Urinary bladder (tissue), 4 donors: ENCODE measurements around the gene WFIKKN1. TPM values are rescaled to one million over a fixed set of nuclear protein-coding genes. Genes with fewer than 3 reads are reported as not detected.

Source experiments
- DNase-seq: peaks from one replicate; pipeline ENCODE4 v3.0.0-alpha.2; 2015; ENCODE audit errors: extremely low spot score
- H3K27ac ChIP-seq: one replicate; pipeline ENCODE4 v1.5.1; 2013; ENCODE audit warnings: low read depth, mild to moderate bottlenecking, moderate library complexity
- H3K36me3 ChIP-seq: one replicate; pipeline ENCODE4 v1.6.1; 2013; ENCODE audit warnings: mild to moderate bottlenecking, moderate library complexity; ENCODE audit not compliant: insufficient read depth
- H3K4me1 ChIP-seq: one replicate; pipeline ENCODE4 v1.6.1; 2013; ENCODE audit warnings: mild to moderate bottlenecking, moderate library complexity; ENCODE audit not compliant: insufficient read depth
- H3K4me3 ChIP-seq: one replicate; pipeline ENCODE4 v1.5.1; 2013; ENCODE audit warnings: low read depth, low read length
- WGBS: extraction: QIAGEN DNeasy Blood & Tissue Kit; methylation state at CpG from one replicate; pipeline ENCODE4 v1.1.7; 2013; 5-methylcytosine and 5-hydroxymethylcytosine counted together
- polyA plus RNA-seq: library from polyadenylated mRNA; stranded (reverse); fragments of 200-250 nt; gene quantifications from one replicate; pipeline ENCODE4 v1.2.3, GENCODE V29; 2013
- total RNA-seq: library from RNA; depleted of rRNA; stranded (reverse); fragments of >200 nt; gene quantifications from one replicate; pipeline ENCODE4 v1.2.3, GENCODE V29; 2014
- donor health status: healthy with polysubstance abuse.
- donor health status: healthy.

Gene WFIKKN1
- total and polyA plus RNA-seq, 2 donors = 0.30 to 0.37 TPM

DNA sequence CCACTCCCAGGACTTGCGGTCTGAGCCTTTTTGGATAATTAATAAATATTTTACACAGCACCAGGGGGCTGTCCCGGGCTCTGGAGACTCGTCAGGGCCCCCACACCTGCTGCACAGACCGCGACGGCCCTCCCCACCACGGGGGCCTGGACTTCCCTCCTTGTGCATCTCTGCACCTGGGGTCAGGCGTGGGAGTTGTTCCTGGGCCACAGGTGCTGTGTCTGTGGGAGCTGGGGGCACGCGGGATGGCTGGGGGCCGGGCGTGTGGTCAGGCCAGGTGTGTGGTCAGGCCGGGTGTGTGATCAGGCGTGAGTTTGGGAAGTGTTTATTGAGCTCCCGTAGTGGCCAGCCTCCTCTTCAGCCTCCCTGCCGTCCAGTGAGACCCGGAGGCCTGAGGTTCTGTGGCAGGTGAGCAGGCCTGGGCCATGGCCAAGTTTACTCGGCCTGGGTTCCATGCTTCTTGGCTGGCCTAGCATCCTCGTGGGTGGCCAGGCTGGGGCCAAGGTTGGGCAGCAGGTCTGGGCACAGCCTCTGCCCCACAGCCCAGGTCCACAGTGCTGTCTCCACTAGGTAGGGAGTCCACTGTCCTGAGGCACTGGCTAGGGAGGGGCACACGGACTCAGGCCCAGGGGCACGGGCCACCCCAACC is 47.5 kb downstream of the WFIKKN1 start:
- WGBS = 83% methylated on average over 21 of the region's 21 CpGs
- DNase-seq = no peak
- Histone ChIP-seq H3K4me3 (no peak overlapping the region), H3K27ac (no peak overlapping the region), H3K4me1 (peaks cover under 1% of the 10 kb centered on the region), H3K36me3 (peaks cover 2% of the 10 kb centered on the region)

DNA sequence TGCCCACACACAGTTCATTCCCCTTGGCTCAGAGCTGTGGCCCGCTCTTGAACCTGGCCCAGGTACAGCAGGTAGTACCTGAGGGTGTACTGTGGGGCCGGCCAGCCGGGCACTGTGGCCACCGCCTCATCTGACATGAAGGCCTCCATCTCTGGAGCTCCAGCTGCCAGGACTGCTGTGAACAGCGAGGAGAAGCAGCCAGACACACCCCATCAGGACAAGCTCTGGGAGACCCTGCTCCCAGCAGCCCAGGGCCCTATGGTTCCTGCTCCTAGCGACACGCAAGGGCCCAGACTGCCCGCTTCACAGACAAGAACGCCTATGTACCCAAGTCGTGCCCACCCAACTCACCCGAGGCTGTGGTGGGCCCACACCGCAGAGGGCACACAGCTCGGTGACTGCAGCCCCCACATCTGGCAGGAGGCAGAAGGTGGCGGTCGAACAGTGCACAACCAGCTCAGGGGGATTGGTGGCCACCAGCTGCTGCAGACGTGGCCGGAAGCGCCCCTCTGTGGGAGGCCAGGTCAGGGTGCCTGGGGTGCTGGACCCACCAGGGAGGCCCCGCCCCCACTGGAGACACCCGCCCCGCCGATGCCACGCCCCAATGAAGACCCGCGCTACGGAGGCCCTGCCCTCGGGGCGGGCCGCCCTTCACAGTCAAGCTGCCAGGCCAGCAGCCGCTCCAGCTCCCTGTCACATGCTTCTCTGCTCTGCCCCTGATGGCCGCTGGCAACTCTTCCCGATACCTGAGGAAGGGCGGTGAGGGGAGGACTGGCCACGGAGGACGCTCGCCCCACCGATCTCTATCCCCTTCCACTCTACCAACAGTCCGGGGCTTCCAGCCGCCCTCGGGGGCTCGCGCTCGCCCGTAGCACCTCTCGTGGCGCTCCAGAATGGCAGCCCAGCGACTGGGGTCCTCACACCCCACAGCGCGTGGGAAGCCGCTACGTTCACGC is 48.4 kb downstream of the WFIKKN1 start:
- Histone ChIP-seq H3K4me1 (peaks cover 2% of the 10 kb centered on the region), H3K4me3 (peak overlapping the region; percentile 28), H3K36me3 (peaks cover 2% of the 10 kb centered on the region), H3K27ac (no peak overlapping the region)
- DNase-seq = no peak
- WGBS = 22% methylated on average over 52 of the region's 52 CpGs

DNA sequence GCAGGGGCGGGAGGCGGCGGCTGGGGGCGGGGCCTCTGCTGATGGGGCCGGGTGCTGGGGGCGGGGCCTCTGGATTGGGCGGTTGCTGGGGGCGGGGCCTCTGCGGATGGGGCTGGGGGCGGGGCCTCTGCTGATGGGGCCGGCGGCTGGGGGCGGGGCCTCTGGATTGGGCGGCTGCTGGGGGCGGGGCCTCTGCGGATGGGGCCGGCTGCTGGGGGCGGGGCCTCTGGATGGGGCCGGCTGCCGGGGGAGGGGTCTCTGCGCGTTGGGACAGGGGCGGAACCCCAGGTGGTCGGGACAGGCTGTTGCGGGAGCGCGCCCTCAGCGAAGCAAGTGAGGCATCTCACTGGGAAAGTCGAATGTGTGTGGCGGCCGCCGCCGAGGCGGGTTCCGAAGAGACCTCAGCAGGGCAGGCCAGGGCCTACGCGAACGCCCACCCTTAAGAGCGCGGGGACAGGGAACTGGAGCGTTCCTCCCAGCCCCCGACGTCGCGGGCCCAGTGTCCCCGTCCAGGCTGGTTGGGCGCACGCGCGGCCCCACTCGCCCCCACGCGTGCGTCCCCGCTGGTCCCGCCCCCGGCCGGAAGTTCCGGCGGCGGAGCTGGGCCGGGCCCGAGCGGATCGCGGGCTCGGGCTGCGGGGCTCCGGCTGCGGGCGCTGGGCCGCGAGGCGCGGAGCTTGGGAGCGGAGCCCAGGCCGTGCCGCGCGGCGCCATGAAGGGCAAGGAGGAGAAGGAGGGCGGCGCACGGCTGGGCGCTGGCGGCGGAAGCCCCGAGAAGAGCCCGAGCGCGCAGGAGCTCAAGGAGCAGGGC is 49.2 kb downstream of the WFIKKN1 start, which contains the start of gene STUB1:
STUB1 (plus strand) TSS at position 597 of the 811 bp plus-strand sequence; CDS start at position 713, 116 bp downstream.
- peak; percentile 55 for DNase-seq
- Histone ChIP-seq H3K27ac (peak within 1 kb of the TSS; percentile 91), H3K4me1 (peaks cover 2% of the 10 kb centered on the region), H3K4me3 (peak within 1 kb of the TSS; percentile 82), H3K36me3 (peaks cover 2% of the 10 kb centered on the region)
- WGBS = 2% methylated on average over 90 of the region's 91 CpGs

DNA sequence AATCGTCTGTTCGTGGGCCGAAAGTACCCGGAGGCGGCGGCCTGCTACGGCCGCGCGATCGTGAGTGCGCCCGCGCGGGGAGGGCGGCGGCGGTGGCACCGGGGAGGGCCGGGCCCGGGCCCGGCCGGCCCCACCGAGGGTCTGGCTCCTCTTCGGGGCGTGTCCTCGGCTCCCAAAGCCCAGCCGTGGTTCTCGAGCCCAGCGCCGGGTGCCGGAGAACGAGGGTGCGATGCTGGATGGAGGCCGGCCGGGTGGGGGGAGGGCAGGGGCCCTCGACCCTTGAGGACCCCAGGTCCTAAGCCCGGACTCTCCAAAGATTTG is 49.8 kb downstream of the WFIKKN1 start:
- Histone ChIP-seq H3K4me3 (peak overlapping the region; percentile 82), H3K4me1 (peaks cover 2% of the 10 kb centered on the region), H3K27ac (peak overlapping the region; percentile 53), H3K36me3 (peaks cover 2% of the 10 kb centered on the region)
- WGBS = under 1% methylated on average over 38 of the region's 38 CpGs
- DNase-seq = no peak

DNA sequence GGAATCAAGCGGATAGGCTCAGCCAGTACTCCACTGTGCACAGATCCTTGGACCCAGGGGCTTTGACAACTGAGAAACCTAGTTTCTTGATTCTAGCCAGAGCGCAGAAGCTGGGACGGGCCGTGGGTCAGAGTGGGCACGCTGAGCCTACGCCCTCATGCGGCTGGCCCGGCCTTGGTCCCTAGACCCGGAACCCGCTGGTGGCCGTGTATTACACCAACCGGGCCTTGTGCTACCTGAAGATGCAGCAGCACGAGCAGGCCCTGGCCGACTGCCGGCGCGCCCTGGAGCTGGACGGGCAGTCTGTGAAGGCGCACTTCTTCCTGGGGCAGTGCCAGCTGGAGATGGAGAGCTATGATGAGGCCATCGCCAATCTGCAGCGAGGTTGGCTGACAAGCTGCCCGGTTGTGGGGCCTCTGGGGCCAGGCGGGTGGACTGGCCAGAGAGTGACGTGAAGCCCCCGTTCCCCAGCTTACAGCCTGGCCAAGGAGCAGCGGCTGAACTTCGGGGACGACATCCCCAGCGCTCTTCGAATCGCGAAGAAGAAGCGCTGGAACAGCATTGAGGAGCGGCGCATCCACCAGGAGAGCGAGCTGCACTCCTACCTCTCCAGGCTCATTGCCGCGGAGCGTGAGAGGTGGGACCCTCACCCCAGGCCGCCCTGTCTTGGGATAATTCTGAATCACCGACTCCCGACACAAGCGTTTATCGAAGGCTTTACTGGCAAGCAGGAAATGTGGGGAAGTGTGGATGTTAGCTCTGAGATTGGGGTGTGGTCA is 50.4 kb downstream of the WFIKKN1 start:
- no peak for DNase-seq
- peak overlapping the region; percentile 82 for H3K4me3 ChIP-seq
- no peak overlapping the region for H3K27ac ChIP-seq
- peaks cover 2% of the 10 kb centered on the region for H3K4me1 ChIP-seq
- peaks cover 2% of the 10 kb centered on the region for H3K36me3 ChIP-seq
- WGBS = 44% methylated on average over 44 of the region's 44 CpGs

DNA sequence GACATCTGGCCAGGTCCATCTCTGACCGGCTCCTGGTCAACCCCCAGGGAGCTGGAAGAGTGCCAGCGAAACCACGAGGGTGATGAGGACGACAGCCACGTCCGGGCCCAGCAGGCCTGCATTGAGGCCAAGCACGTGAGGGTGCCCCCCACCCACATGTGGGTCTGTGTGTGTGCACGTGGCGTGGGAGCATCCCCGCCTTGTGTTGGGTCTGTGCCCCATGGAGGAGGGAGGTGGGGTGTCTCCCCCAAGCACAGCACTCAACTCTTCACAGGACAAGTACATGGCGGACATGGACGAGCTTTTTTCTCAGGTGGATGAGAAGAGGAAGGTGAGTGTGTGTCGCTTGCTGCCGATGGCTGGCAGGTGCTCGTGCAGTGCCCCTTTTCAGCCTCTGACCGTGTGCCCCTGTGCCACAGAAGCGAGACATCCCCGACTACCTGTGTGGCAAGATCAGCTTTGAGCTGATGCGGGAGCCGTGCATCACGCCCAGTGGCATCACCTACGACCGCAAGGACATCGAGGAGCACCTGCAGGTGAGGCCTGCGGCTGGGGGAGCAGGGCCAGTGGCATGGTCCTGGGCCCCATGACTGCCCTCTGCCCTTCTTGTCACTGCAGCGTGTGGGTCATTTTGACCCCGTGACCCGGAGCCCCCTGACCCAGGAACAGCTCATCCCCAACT is 51.1 kb downstream of the WFIKKN1 start:
- Histone ChIP-seq H3K36me3 (peaks cover 3% of the 10 kb centered on the region), H3K27ac (no peak overlapping the region), H3K4me1 (peaks cover 2% of the 10 kb centered on the region), H3K4me3 (no peak overlapping the region)
- WGBS = 79% methylated on average over 28 of the region's 28 CpGs
- no peak for DNase-seq

DNA sequence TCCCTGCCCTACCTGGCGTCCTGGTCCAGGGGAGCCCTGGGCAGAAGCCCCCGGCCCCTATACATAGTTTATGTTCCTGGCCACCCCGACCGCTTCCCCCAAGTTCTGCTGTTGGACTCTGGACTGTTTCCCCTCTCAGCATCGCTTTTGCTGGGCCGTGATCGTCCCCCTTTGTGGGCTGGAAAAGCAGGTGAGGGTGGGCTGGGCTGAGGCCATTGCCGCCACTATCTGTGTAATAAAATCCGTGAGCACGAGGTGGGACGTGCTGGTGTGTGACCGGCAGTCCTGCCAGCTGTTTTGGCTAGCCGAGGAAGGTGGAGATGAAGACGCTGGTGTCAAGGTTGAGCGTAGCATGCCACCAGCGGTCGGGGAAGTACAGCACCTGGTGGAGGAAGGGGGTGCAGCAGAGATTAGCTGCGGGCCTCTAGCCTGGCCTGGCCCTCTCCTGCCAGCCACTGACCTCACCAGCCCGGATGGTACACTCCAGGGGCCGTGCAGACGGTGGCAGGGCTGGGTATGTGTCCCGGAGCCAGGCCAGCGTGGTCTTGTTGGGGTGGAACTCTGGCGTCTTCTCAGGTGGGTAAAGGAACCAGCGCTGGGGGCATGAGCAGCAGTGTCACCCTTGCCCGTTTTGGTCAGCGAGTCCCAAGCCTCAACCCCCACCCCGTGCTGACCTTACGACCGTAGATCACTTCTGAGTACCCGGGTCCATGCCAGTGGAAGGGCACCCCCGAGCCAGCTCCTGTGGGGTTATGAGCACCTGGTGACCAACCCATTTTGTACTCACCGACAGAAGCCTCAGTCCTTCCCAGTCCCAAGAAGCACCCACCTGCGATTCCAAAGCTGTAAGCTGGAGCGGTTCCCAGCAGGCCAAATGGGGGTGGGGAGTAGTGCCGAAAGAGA is 52.0 kb downstream of the WFIKKN1 start:
- Histone ChIP-seq H3K27ac (no peak overlapping the region), H3K4me3 (no peak overlapping the region), H3K36me3 (peaks cover 4% of the 10 kb centered on the region), H3K4me1 (peaks cover 2% of the 10 kb centered on the region)
- no peak for DNase-seq
- 83% methylated on average over 36 of the region's 36 CpGs for WGBS

DNA sequence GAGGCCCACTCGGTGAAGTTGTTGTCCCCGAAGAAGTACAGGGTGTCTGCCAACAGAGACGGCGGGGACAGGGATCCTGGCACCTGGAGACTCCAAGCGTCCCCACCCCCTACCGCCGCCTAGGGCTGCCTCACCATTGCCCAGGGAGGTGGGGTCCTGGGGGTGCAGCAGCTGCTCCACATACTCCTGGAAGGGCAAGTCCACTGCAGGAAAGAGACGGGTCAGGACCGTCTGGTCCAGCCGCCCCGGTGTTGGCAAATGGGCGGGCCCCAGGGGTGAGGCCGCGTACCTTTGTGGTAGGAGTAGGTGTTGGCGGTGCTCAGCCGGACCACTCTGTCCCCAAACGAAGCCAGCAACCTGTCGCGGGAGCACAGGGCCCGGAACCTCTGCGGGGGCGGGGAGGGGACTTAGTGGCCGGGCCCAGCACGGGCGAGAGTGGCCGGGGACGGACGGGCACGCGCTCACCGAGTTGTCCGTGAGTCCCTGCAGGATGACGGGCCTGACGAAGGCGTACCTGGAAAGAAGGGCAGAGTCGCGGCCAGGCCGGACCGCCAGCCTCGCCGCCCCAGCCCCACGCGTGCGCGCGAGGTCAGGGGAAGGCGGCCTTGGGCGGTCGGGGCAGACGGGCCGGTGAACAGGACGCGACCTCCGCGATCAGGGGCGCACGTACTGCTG is 52.7 kb downstream of the WFIKKN1 start:
- 13% methylated on average over 57 of the region's 57 CpGs for WGBS
- DNase-seq = no peak
- Histone ChIP-seq H3K4me3 (peak overlapping the region; percentile 71), H3K27ac (no peak overlapping the region), H3K36me3 (peaks cover 4% of the 10 kb centered on the region), H3K4me1 (peaks cover 2% of the 10 kb centered on the region)

Other genes starting within 250 kb of the WFIKKN1 start
- gene PGAP6, start 249.0 kb upstream of the WFIKKN1 start, total RNA-seq = 15.9 TPM
- 53.8 TPM for gene PGAP6, start 249.0 kb upstream of the WFIKKN1 start, polyA plus RNA-seq
- 29.0 TPM for gene NME4, start 233.8 kb upstream of the WFIKKN1 start, total RNA-seq
- 246 TPM for gene NME4, start 233.8 kb upstream of the WFIKKN1 start, polyA plus RNA-seq
- 5.3 TPM for gene DECR2, start 229.1 kb upstream of the WFIKKN1 start, total RNA-seq
- 20.6 TPM for gene DECR2, start 229.1 kb upstream of the WFIKKN1 start, polyA plus RNA-seq
- 16.8 TPM for gene RAB11FIP3, start 205.3 kb upstream of the WFIKKN1 start, total RNA-seq
- 57.0 TPM for gene RAB11FIP3, start 205.3 kb upstream of the WFIKKN1 start, polyA plus RNA-seq
- gene CAPN15, start 103.3 kb upstream of the WFIKKN1 start, total RNA-seq = 12.7 TPM
- gene CAPN15, start 103.3 kb upstream of the WFIKKN1 start, polyA plus RNA-seq = 30.3 TPM
- gene PRR35, start 70.6 kb upstream of the WFIKKN1 start, total RNA-seq = not detected
- gene PRR35, start 70.6 kb upstream of the WFIKKN1 start, polyA plus RNA-seq = not detected
- 1.0 TPM for gene NHLRC4, start 64.0 kb upstream of the WFIKKN1 start, total RNA-seq
- gene NHLRC4, start 64.0 kb upstream of the WFIKKN1 start, polyA plus RNA-seq = 1.8 TPM
- 11.8 TPM for gene PIGQ, start 61.0 kb upstream of the WFIKKN1 start, total RNA-seq
- 39.0 TPM for gene PIGQ, start 61.0 kb upstream of the WFIKKN1 start, polyA plus RNA-seq
- 6.9 TPM for gene RAB40C, start 40.9 kb upstream of the WFIKKN1 start, total RNA-seq
- 30.9 TPM for gene RAB40C, start 40.9 kb upstream of the WFIKKN1 start, polyA plus RNA-seq
- gene METTL26, start 5.3 kb downstream of the WFIKKN1 start, total RNA-seq = 26.7 TPM
- gene METTL26, start 5.3 kb downstream of the WFIKKN1 start, polyA plus RNA-seq = 135 TPM
- 5.1 TPM for gene MCRIP2, start 10.8 kb downstream of the WFIKKN1 start, total RNA-seq
- 42.6 TPM for gene MCRIP2, start 10.8 kb downstream of the WFIKKN1 start, polyA plus RNA-seq
- 15.8 TPM for gene WDR90, start 18.4 kb downstream of the WFIKKN1 start, total RNA-seq
- 21.9 TPM for gene WDR90, start 18.4 kb downstream of the WFIKKN1 start, polyA plus RNA-seq
- 26.0 TPM for gene RHOT2, start 37.1 kb downstream of the WFIKKN1 start, total RNA-seq
- 103 TPM for gene RHOT2, start 37.1 kb downstream of the WFIKKN1 start, polyA plus RNA-seq
- gene RHBDL1, start 44.7 kb downstream of the WFIKKN1 start, total RNA-seq = 0.95 TPM
- gene RHBDL1, start 44.7 kb downstream of the WFIKKN1 start, polyA plus RNA-seq = 1.3 TPM
- gene STUB1, start 49.4 kb downstream of the WFIKKN1 start, total RNA-seq = 29.4 TPM
- gene STUB1, start 49.4 kb downstream of the WFIKKN1 start, polyA plus RNA-seq = 132 TPM
- gene JMJD8, start 53.3 kb downstream of the WFIKKN1 start, total RNA-seq = 28.3 TPM
- gene JMJD8, start 53.3 kb downstream of the WFIKKN1 start, polyA plus RNA-seq = 91.4 TPM
- gene WDR24, start 59.4 kb downstream of the WFIKKN1 start, total RNA-seq = 2.7 TPM
- 12.9 TPM for gene WDR24, start 59.4 kb downstream of the WFIKKN1 start, polyA plus RNA-seq
- 0.26 TPM for gene FBXL16, start 74.8 kb downstream of the WFIKKN1 start, total RNA-seq
- gene FBXL16, start 74.8 kb downstream of the WFIKKN1 start, polyA plus RNA-seq = 0.68 TPM
- 14.5 TPM for gene METRN, start 84.1 kb downstream of the WFIKKN1 start, total RNA-seq
- 42.9 TPM for gene METRN, start 84.1 kb downstream of the WFIKKN1 start, polyA plus RNA-seq
- 7.9 TPM for gene ANTKMT, start 90.2 kb downstream of the WFIKKN1 start, total RNA-seq
- gene ANTKMT, start 90.2 kb downstream of the WFIKKN1 start, polyA plus RNA-seq = 29.3 TPM
- 0.74 TPM for gene CCDC78, start 95.5 kb downstream of the WFIKKN1 start, total RNA-seq
- gene CCDC78, start 95.5 kb downstream of the WFIKKN1 start, polyA plus RNA-seq = 0.49 TPM
- 1.1 TPM for gene HAGHL, start 96.1 kb downstream of the WFIKKN1 start, total RNA-seq
- gene HAGHL, start 96.1 kb downstream of the WFIKKN1 start, polyA plus RNA-seq = 3.5 TPM
- 33.4 TPM for gene CIAO3, start 110.0 kb downstream of the WFIKKN1 start, total RNA-seq
- 26.6 TPM for gene CIAO3, start 110.0 kb downstream of the WFIKKN1 start, polyA plus RNA-seq
- gene MSLN, start 129.7 kb downstream of the WFIKKN1 start, total RNA-seq = 0.74 TPM
- gene MSLN, start 129.7 kb downstream of the WFIKKN1 start, polyA plus RNA-seq = 0.41 TPM
- gene RPUSD1, start 157.4 kb downstream of the WFIKKN1 start, total RNA-seq = 8.1 TPM
- gene RPUSD1, start 157.4 kb downstream of the WFIKKN1 start, polyA plus RNA-seq = 21.6 TPM
- 8.6 TPM for gene CHTF18, start 157.6 kb downstream of the WFIKKN1 start, total RNA-seq
- 16.7 TPM for gene CHTF18, start 157.6 kb downstream of the WFIKKN1 start, polyA plus RNA-seq
- gene GNG13, start 169.7 kb downstream of the WFIKKN1 start, total RNA-seq = not detected
- not detected for gene GNG13, start 169.7 kb downstream of the WFIKKN1 start, polyA plus RNA-seq